ENCODE results near the gene CCT2.

- TF ChIP-seq CTCF (conservative IDR thresholded peaks at IDR 0.05; ENCODE audit: low read length) (no peak), EZH2phosphoT487 (IDR thresholded peaks at IDR 0.05; ENCODE audit: borderline replicate concordance) (no peak)
These were observed 57.3 kb downstream of the CCT2 start for GRCh38 chr12:69642531-69642930.
